Thymus (tissue), 11 donors: Measurements from ENCODE around the gene LGALS3. TPM values are rescaled to one million over a fixed set of nuclear protein-coding genes. Genes with fewer than 3 reads are reported as not detected.
A peak's percentile ranks its signal among the peaks of the same experiment; 100 is the strongest.

Experiments
- DNase-seq, 9 donors: peaks; one replicate each; pipeline ENCODE4 v3.0.0-alpha.2; 2013; ENCODE audit warnings: low spot score in 9 of 9, low read depth in 6 of 9, missing footprints in 1 of 9
- H3K27ac ChIP-seq, 2 donors: one replicate each; pipeline ENCODE4 v1.5.1; 2013; ENCODE audit warnings: control low read depth in 1 of 2, low read depth in 1 of 2, low read length in 1 of 2, mild to moderate bottlenecking in 1 of 2, moderate library complexity in 1 of 2
- H3K27me3 ChIP-seq, 2 donors: one replicate each; pipeline ENCODE4 v1.5.1; 2013; ENCODE audit warnings: low read length in 1 of 2; ENCODE audit not compliant: control insufficient read depth in 2 of 2, insufficient read depth in 1 of 2
- H3K36me3 ChIP-seq, 2 donors: one replicate each; pipeline ENCODE4 v1.5.1; 2013; ENCODE audit warnings: low read length in 1 of 2, mild to moderate bottlenecking in 1 of 2, moderate library complexity in 1 of 2; ENCODE audit not compliant: control insufficient read depth in 2 of 2, insufficient read depth in 2 of 2
- H3K4me1 ChIP-seq, 2 donors: one replicate each; pipeline ENCODE4 v1.5.1; 2013; ENCODE audit warnings: low read length in 2 of 2; ENCODE audit not compliant: control insufficient read depth in 2 of 2, insufficient read depth in 2 of 2
- H3K4me3 ChIP-seq, 2 donors: one replicate each; pipeline ENCODE4 v1.5.1; 2013; ENCODE audit warnings: low read length in 2 of 2, control low read depth in 1 of 2, mild to moderate bottlenecking in 1 of 2
- H3K9me3 ChIP-seq, 2 donors: one replicate each; pipeline ENCODE4 v1.5.1; 2013; ENCODE audit warnings: low read length in 1 of 2, mild to moderate bottlenecking in 1 of 2; ENCODE audit not compliant: control insufficient read depth in 2 of 2, insufficient read depth in 1 of 2
- WGBS: extraction: QIAGEN DNeasy Blood & Tissue Kit; methylation state at CpG from one replicate; pipeline ENCODE4 v1.1.7; 2013; 5-methylcytosine and 5-hydroxymethylcytosine counted together
- polyA plus RNA-seq: library from polyadenylated mRNA; stranded (reverse); fragments of 200-250 nt; gene quantifications from one replicate; pipeline ENCODE4 v1.2.3, GENCODE V29; 2013
- total RNA-seq: library from RNA; stranded (reverse); fragments of 120-200 nt; gene quantifications from one replicate; pipeline ENCODE4 v1.2.4, GENCODE V29; 2013
- donor health status: healthy.

LGALS3 gene
- total and polyA plus RNA-seq, 2 donors, result 34.4 to 301 TPM

- Histone ChIP-seq H3K27ac (no peak overlapping the region), H3K4me1 (no peaks in the 10 kb centered on the region), H3K27me3 (no peaks in the 10 kb centered on the region), H3K4me3 (no peak overlapping the region), H3K9me3 (no peaks in the 10 kb centered on the region), H3K36me3 (peaks cover 16 to 72% of the 10 kb centered on the region in 2 donors)
- no peak for DNase-seq
- WGBS, result 99% methylated on average over 1 of the region's 1 CpG
Observed at GRCh38 chr14:55151601-55152000, 22.5 kb downstream of the LGALS3 start.

GRCh38 chr14:55152052-55152753 is 23.2 kb downstream of the LGALS3 start:
- DNase-seq, result no peak
- 96% methylated on average over 1 of the region's 1 CpG for WGBS

GRCh38 chr14:55153951-55154350 is 24.9 kb downstream of the LGALS3 start:
- 97% methylated on average over 3 of the region's 3 CpGs for WGBS
- no peak overlapping the region for H3K4me3 ChIP-seq

More at GRCh38 chr14:55152052-55152753, 23.2 kb downstream of the LGALS3 start:
- H3K27me3 ChIP-seq, result no peaks in the 10 kb centered on the region
- no peaks in the 10 kb centered on the region for H3K9me3 ChIP-seq
- H3K4me3 ChIP-seq, result no peak overlapping the region
- no peaks in the 10 kb centered on the region for H3K4me1 ChIP-seq
- peaks cover 15 to 72% of the 10 kb centered on the region in 2 donors for H3K36me3 ChIP-seq
- no peak overlapping the region for H3K27ac ChIP-seq

GRCh38 chr14:55157080-55157479 is 28.0 kb downstream of the LGALS3 start:
- H3K4me1 ChIP-seq, result no peaks in the 10 kb centered on the region

More at GRCh38 chr14:55153951-55154350, 24.9 kb downstream of the LGALS3 start:
- DNase-seq, result no peak
- peaks cover 12 to 77% of the 10 kb centered on the region in 2 donors for H3K36me3 ChIP-seq
- no peaks in the 10 kb centered on the region for H3K4me1 ChIP-seq
- no peak overlapping the region for H3K27ac ChIP-seq
- no peaks in the 10 kb centered on the region for H3K9me3 ChIP-seq
- H3K27me3 ChIP-seq, result no peaks in the 10 kb centered on the region

GRCh38 chr14:55158412-55158811 is 29.4 kb downstream of the LGALS3 start:
- no peak overlapping the region for H3K4me3 ChIP-seq
- whole genome bisulfite sequencing, result 95% methylated on average over 3 of the region's 3 CpGs
- H3K27ac ChIP-seq, result no peak overlapping the region
- no peaks in the 10 kb centered on the region for H3K27me3 ChIP-seq
- DNase-seq, result no peak
- peaks cover 20 to 57% of the 10 kb centered on the region in 2 donors for H3K36me3 ChIP-seq
- no peaks in the 10 kb centered on the region for H3K4me1 ChIP-seq
- no peaks in the 10 kb centered on the region for H3K9me3 ChIP-seq

More at GRCh38 chr14:55157080-55157479, 28.0 kb downstream of the LGALS3 start:
- H3K27ac ChIP-seq, result no peak overlapping the region
- WGBS, result 96% methylated on average over 1 of the region's 1 CpG
- no peaks in the 10 kb centered on the region for H3K9me3 ChIP-seq
- no peak for DNase-seq
- H3K4me3 ChIP-seq, result no peak overlapping the region
- H3K27me3 ChIP-seq, result no peaks in the 10 kb centered on the region
- H3K36me3 ChIP-seq, result peaks cover 18 to 63% of the 10 kb centered on the region in 2 donors

GRCh38 chr14:55160989-55161388 is 31.9 kb downstream of the LGALS3 start:
- DNase-seq, result peak in 4 of 9 donors; percentile 4 to 39 (median 8)
- Histone ChIP-seq H3K9me3 (no peaks in the 10 kb centered on the region), H3K36me3 (peaks cover 16 to 55% of the 10 kb centered on the region in 2 donors), H3K27ac (no peak overlapping the region), H3K4me3 (no peak overlapping the region), H3K27me3 (no peaks in the 10 kb centered on the region), H3K4me1 (no peaks in the 10 kb centered on the region)

GRCh38 chr14:55170526-55170925 is 41.5 kb downstream of the LGALS3 start:
- Histone ChIP-seq H3K4me1 (no peaks in the 10 kb centered on the region), H3K36me3 (peaks cover 10 to 55% of the 10 kb centered on the region in 2 donors), H3K9me3 (no peaks in the 10 kb centered on the region), H3K4me3 (no peak overlapping the region), H3K27ac (no peak overlapping the region), H3K27me3 (no peaks in the 10 kb centered on the region)
- DNase-seq, result no peak
- 96% methylated on average over 2 of the region's 2 CpGs for WGBS

GRCh38 chr14:55180006-55180405 is 51.0 kb downstream of the LGALS3 start:
- H3K4me1 ChIP-seq, result no peaks in the 10 kb centered on the region
- H3K9me3 ChIP-seq, result no peaks in the 10 kb centered on the region
- H3K27me3 ChIP-seq, result no peaks in the 10 kb centered on the region
- no peak overlapping the region for H3K4me3 ChIP-seq
- 94% methylated on average over 2 of the region's 2 CpGs for WGBS
- DNase-seq, result no peak
- H3K36me3 ChIP-seq, result peaks cover 15 to 68% of the 10 kb centered on the region in 2 donors
- no peak overlapping the region for H3K27ac ChIP-seq

GRCh38 chr14:55180434-55180833 is 51.4 kb downstream of the LGALS3 start:
- Histone ChIP-seq H3K4me3 (no peak overlapping the region), H3K9me3 (no peaks in the 10 kb centered on the region), H3K27me3 (no peaks in the 10 kb centered on the region), H3K4me1 (no peaks in the 10 kb centered on the region), H3K27ac (no peak overlapping the region), H3K36me3 (peaks cover 15 to 66% of the 10 kb centered on the region in 2 donors)
- DNase-seq, result no peak
- 72% methylated on average over 4 of the region's 4 CpGs for WGBS
